Measurements from ENCODE around the gene SMPX. TPM values are rescaled to one million over a fixed set of nuclear protein-coding genes. Genes with fewer than 3 reads are reported as not detected.

The SMPX gene
- total and polyA plus RNA-seq, 8 donors = 0.09 to 0.28 TPM; not detected in 6

DNA sequence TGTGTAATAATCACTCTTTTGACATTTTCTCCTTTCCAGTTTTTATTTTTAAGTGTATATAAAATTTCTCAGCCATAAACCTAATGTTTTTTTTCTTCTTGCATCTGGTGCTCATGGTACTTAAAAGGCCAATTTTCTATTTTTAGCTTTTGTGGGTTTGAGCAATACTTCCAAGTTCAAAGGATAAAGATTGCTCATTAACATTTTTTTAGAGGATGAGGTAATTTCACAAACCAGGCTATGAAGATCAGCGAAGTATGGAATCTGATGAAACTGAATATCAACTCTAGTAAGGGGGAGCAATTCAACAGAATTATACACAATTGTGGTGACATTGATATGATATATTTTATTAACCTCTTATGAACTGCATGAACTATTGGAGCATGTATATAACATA, 74.0 kb downstream of the SMPX start:
- 72 to 79% methylated on average over 1 of the region's 1 CpG for WGBS, 2 donors
- ATAC-seq (no peak), FAIRE-seq (no peak), DNase-seq (no peak)
- Histone ChIP-seq H3K27me3 (peaks cover 0 to 10% (median 0%) of the 10 kb centered on the region in 4 donors), H3K4me3 (no peak overlapping the region), H3K9me3 (no peaks in the 10 kb centered on the region), H3K27ac (no peak overlapping the region), H3K36me3 (no peaks in the 10 kb centered on the region), H3K4me1 (no peaks in the 10 kb centered on the region)
- TF ChIP-seq, protein P1, sequence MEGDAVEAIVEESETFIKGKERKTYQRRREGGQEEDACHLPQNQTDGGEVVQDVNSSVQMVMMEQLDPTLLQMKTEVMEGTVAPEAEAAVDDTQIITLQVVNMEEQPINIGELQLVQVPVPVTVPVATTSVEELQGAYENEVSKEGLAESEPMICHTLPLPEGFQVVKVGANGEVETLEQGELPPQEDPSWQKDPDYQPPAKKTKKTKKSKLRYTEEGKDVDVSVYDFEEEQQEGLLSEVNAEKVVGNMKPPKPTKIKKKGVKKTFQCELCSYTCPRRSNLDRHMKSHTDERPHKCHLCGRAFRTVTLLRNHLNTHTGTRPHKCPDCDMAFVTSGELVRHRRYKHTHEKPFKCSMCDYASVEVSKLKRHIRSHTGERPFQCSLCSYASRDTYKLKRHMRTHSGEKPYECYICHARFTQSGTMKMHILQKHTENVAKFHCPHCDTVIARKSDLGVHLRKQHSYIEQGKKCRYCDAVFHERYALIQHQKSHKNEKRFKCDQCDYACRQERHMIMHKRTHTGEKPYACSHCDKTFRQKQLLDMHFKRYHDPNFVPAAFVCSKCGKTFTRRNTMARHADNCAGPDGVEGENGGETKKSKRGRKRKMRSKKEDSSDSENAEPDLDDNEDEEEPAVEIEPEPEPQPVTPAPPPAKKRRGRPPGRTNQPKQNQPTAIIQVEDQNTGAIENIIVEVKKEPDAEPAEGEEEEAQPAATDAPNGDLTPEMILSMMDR (IDR thresholded peaks at IDR 0.05) = no peak
- intact Hi-C loops (cut with DNase I) = no loop called here

DNA sequence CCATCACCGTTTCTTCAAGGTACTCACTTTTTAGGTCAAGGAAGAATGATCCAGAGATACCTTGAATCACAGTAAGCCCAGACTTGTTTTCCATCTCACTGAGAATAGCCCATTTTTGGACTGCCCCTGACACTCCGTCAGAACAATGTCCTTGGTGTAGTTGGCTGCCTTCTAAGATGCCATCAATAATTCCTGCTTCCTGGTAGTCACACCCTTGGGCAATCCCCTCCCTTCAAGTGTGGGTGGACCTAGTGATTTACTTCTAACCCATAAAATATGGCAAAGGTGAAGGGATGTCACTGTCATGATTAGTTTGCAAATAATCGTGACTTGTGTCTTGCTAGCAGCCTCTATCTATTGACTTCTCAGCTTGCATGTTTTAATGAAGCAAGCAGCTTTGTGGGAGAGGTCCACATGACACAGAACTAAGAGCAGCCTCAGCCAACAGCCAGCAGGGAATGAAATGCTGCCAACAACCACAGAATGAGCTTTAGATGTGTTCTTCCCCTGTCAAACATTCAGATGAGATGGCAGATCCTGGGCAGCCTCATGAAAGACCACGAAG, 79.8 kb downstream of the SMPX start:
- Histone ChIP-seq H3K4me1 (no peaks in the 10 kb centered on the region), H3K36me3 (no peaks in the 10 kb centered on the region), H3K27ac (no peak overlapping the region), H3K4me3 (no peak overlapping the region), H3K9me3 (no peaks in the 10 kb centered on the region), H3K27me3 (peaks cover 0 to 3% (median 0%) of the 10 kb centered on the region in 4 donors)
- TF ChIP-seq, protein P1 (IDR thresholded peaks at IDR 0.05) = no peak
- intact Hi-C loops (cut with DNase I) = no loop called here
- DNase-seq (no peak), ATAC-seq (no peak), FAIRE-seq (no peak)
- 40 to 52% methylated on average over 4 of the region's 4 CpGs for WGBS, 2 donors

DNA sequence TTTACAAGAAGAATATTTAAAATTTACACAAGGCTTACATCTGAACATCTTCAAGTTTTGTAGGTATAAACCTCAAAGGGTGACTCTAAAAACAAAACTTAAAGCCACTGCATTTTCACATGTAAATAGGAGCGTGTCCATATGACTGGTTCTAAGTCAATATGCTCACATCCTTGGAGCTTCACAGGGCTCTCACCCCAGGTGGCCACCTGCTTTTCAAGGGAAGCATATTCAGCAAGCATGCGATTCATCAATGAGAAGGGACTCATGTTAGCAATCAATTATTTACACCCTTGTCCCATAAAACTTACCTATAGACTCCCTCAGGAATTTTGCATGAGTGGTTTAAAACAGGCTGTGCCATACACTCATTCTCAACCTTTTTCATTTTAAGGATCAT, 82.0 kb downstream of the SMPX start:
- no peak for FAIRE-seq
- TF ChIP-seq, protein P1 (IDR thresholded peaks at IDR 0.05) = no peak
- WGBS, 2 donors = 40 to 58% methylated on average over 2 of the region's 2 CpGs

DNA sequence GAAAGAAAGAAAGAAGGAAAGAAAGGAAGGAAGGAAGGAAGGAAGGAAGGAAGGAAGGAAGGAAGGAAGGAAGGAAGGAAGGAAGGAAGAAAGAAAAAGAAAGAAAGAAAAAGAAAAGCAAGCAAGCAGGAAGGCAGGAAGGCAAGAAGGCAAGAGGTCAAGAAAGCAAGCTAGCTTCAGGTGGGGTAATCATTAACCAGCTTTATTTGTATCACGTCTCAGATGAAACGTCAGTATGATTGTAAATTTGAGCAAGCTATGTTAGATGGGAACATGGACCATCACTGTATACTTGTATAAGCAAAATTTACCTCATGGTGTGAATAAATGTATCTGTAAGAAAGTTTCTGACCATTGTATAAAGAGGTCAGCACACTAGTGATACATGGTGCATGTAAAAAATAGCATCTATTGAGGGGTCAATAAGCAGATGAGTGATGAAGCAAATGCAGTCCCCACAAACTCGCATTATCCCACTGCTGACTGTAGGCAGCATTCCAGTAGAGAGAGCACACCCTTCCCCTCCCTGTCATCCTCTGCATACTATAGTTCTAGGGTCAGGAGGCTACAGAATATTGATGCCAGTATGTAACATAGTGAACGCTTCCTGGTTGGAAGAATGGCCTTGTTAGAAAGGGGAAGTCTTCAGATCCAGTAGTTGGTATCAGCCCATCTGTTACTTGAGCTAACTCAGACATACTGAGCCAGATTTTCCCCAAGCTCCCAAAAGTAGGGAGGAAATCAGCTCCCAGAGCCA, 83.3 kb downstream of the SMPX start:
- Histone ChIP-seq H3K27ac (no peak overlapping the region), H3K4me3 (no peak overlapping the region), H3K36me3 (no peaks in the 10 kb centered on the region), H3K4me1 (no peaks in the 10 kb centered on the region), H3K27me3 (peaks cover 0 to 3% (median 0%) of the 10 kb centered on the region in 4 donors), H3K9me3 (no peaks in the 10 kb centered on the region)
- TF ChIP-seq, protein P1 (IDR thresholded peaks at IDR 0.05) = no peak
- 31 to 34% methylated on average over 4 of the region's 4 CpGs for WGBS, 2 donors
- intact Hi-C loops (cut with DNase I) = no loop called here
- FAIRE-seq (no peak), ATAC-seq (no peak), DNase-seq (no peak)

More for the DNA sequence above, 82.0 kb downstream of the SMPX start:
- Histone ChIP-seq H3K4me3 (no peak overlapping the region), H3K27ac (no peak overlapping the region), H3K9me3 (no peaks in the 10 kb centered on the region), H3K4me1 (no peaks in the 10 kb centered on the region), H3K36me3 (no peaks in the 10 kb centered on the region), H3K27me3 (peaks cover 0 to 3% (median 0%) of the 10 kb centered on the region in 4 donors)
- ATAC-seq = no peak
- DNase-seq = no peak
- intact Hi-C loops (cut with DNase I) = no loop called here

DNA sequence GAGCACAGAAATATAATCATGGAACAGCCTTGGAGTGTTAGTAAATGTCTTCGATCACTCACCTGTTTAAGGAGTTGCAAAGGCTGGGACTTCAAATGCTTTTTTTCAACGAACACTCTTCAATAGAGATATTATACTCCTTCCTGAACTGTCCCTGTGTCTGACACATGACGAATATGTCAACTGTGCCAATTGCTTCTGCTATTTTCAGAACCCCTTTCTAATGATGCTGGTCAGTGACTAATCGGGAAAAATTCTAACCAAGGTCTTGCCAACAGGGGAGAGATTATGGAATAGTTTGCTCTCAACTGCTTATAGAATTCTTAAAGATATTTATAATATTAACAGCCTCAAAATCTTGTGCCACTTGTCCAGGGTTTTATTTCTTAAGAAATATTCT, 91.2 kb downstream of the SMPX start:
- no peak for DNase-seq
- Histone ChIP-seq H3K27me3 (peaks cover 0 to 5% (median 0%) of the 10 kb centered on the region in 4 donors), H3K4me3 (no peak overlapping the region), H3K9me3 (no peaks in the 10 kb centered on the region), H3K27ac (no peak overlapping the region), H3K36me3 (no peaks in the 10 kb centered on the region), H3K4me1 (no peaks in the 10 kb centered on the region)
- FAIRE-seq = no peak
- intact Hi-C loops (cut with DNase I) = no loop called here
- ATAC-seq = no peak
- 53 to 63% methylated on average over 4 of the region's 4 CpGs for WGBS, 2 donors
- TF ChIP-seq, protein P1 (IDR thresholded peaks at IDR 0.05) = no peak

Measured in pancreas (tissue), 10 donors.